Measurements from ENCODE around the gene ARRB1.
"Not testable (repeated sequence)": the region's sequence is repeated elsewhere in the genome, so short reads cannot be mapped to it uniquely, and the experiment has no call there.

Gene ARRB1

DNA sequence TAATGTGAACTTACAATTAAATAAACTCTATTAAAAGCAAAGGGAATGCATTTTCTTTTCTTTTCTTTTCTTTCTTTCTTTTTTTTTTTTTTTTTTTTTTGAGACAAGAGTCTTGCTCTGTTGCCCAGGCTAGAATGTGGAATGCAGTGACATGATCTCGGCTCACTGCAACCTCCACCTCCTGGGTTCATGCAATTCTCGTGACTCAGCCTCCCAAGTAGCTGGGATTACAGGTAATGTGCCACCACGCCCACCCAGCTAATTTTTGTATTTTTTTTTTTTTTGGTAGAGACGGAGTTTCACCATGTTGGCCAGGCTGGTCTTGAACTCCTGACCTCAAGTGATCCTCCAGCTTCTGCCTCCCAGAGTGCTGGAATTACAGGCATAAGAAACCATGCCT is 46.5 kb downstream of the ARRB1 start:
- H4K12ac ChIP-seq (ENCODE audit: low read depth, low read length); H2BK12ac ChIP-seq (ENCODE audit: low read length); H2AK5ac ChIP-seq (ENCODE audit: low read length); H3K79me2 ChIP-seq (ENCODE audit: control insufficient read depth, insufficient read depth, low read length, poor library complexity); H3K9ac ChIP-seq (ENCODE audit: low read length); H3K4me1 ChIP-seq (ENCODE audit: control insufficient read depth in 1 of 2, insufficient read depth in 2 of 2, low read length in 2 of 2); H3K79me1 ChIP-seq (ENCODE audit: low read length); H3K4ac ChIP-seq (ENCODE audit: low read depth, low read length); H3K27ac ChIP-seq (ENCODE audit: low read depth, low read length); H4K8ac ChIP-seq (ENCODE audit: low read depth, low read length); H3K23ac ChIP-seq (ENCODE audit: low read length); H3K4me2 ChIP-seq (ENCODE audit: low read length); H2BK5ac ChIP-seq (ENCODE audit: low read depth, low read length, poor library complexity); H3K36me3 ChIP-seq (ENCODE audit: control insufficient read depth in 1 of 2, insufficient read depth in 2 of 2, low read length in 2 of 2); H4K91ac ChIP-seq (ENCODE audit: low read depth, low read length); H2BK120ac ChIP-seq (ENCODE audit: insufficient read depth, low read length, poor library complexity); H3K9me3 ChIP-seq (ENCODE audit: insufficient read depth, low read depth, low read length); H2AFZ ChIP-seq (ENCODE audit: insufficient read depth, low read length, poor library complexity); H3K27me3 ChIP-seq (ENCODE audit: insufficient read depth, low read length); H3K4me3 ChIP-seq (ENCODE audit: low read depth, low read length); H3K18ac ChIP-seq (ENCODE audit: low read length); H3K14ac ChIP-seq (ENCODE audit: low read length): not testable (repeated sequence)
- no CpG with 5 or more reads among the region's 4 CpGs for WGBS (ENCODE audit: extremely low coverage, insufficient coverage, insufficient read length)
- DNase-seq, result peak; percentile 61 to 76

DNA sequence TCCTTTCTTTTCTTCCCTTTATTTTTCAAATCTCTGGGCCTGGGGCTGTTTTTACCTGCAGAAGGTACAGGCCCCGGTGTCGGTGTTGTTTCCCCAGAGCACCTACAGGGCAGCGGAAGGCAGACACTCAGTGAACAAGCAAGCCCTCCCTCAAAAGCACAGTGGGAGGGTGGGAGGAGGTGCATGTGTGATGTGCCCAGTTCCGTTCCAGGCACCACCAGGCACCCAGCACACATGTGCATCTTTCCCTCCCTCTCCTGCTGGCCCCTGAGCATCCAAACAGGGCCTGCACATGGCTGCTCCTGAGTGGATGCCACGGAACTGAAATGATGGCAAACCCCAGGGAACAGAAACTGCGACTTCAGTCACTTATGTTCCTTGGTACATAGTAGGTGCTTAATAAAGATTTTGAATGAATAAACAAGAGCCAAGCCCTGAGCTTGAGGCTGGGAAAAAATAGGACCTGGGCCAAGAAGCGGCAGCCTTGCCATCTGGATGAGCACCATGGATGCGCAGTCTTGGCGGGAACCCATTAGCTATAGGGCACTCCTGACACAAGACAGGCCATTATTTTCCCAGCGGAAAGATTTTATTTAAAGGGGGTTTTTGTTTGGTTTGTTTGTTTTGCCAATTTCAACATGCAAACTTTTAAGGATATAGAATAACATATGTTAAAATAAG is 47.8 kb downstream of the ARRB1 start:
- no peak overlapping the region for H3K9ac ChIP-seq (ENCODE audit: low read length)
- no peaks in the 10 kb centered on the region for H3K27me3 ChIP-seq (ENCODE audit: insufficient read depth, low read length)
- no peak overlapping the region for H3K27ac ChIP-seq (ENCODE audit: low read depth, low read length)
- H3K79me2 ChIP-seq (ENCODE audit: control insufficient read depth, insufficient read depth, low read length, poor library complexity), result peaks cover 1% of the 10 kb centered on the region
- no peaks in the 10 kb centered on the region for H3K9me3 ChIP-seq (ENCODE audit: insufficient read depth, low read depth, low read length)
- no peak overlapping the region for H3K14ac ChIP-seq (ENCODE audit: low read length)
- H3K4me1 ChIP-seq (ENCODE audit: control insufficient read depth in 1 of 2, insufficient read depth in 2 of 2, low read length in 2 of 2), result no peaks in the 10 kb centered on the region
- no peaks in the 10 kb centered on the region for H3K79me1 ChIP-seq (ENCODE audit: low read length)
- H4K12ac ChIP-seq (ENCODE audit: low read depth, low read length), result no peak overlapping the region
- H2BK120ac ChIP-seq (ENCODE audit: insufficient read depth, low read length, poor library complexity), result no peak overlapping the region
- no peak overlapping the region for H4K91ac ChIP-seq (ENCODE audit: low read depth, low read length)
- H3K18ac ChIP-seq (ENCODE audit: low read length), result no peak overlapping the region
- H2BK12ac ChIP-seq (ENCODE audit: low read length), result no peak overlapping the region
- H3K4me3 ChIP-seq (ENCODE audit: low read depth, low read length), result no peak overlapping the region
- no peak overlapping the region for H3K23ac ChIP-seq (ENCODE audit: low read length)
- no peak overlapping the region for H2AFZ ChIP-seq (ENCODE audit: insufficient read depth, low read length, poor library complexity)
- WGBS (ENCODE audit: extremely low coverage, insufficient coverage, insufficient read length), result no CpG with 5 or more reads among the region's 10 CpGs
- H3K4ac ChIP-seq (ENCODE audit: low read depth, low read length), result no peak overlapping the region
- peaks cover 0 to 2% of the 10 kb centered on the region in 2 experiments for H3K36me3 ChIP-seq (ENCODE audit: control insufficient read depth in 1 of 2, insufficient read depth in 2 of 2, low read length in 2 of 2)
- no peak overlapping the region for H3K4me2 ChIP-seq (ENCODE audit: low read length)
- no peak overlapping the region for H4K8ac ChIP-seq (ENCODE audit: low read depth, low read length)
- H2BK5ac ChIP-seq (ENCODE audit: low read depth, low read length, poor library complexity), result no peak overlapping the region
- H2AK5ac ChIP-seq (ENCODE audit: low read length), result no peak overlapping the region
- DNase-seq, result no peak

DNA sequence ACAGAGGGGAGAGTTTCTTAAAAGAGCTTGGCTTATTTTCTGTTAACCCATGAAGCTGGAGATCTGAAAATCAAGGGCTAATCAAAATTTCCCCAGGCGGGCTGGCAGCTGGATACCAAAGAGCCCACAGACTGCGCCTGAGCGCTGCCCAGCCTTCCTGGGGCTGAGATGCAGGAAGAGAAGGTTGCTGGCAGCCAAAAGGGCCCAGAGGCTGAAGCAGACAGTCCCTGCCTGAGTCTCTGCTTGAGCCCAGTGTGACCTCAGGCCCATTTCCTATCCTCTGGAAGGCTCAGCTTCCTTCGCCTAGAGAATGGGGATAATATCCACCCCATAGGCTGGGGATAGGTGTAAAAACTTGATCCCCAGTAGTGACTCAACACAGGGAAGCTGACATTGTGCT is 49.1 kb downstream of the ARRB1 start:
- no CpG with 5 or more reads among the region's 4 CpGs for WGBS (ENCODE audit: extremely low coverage, insufficient coverage, insufficient read length)
- Histone ChIP-seq H3K79me1 (ENCODE audit: low read length) (no peaks in the 10 kb centered on the region), H2AK5ac (ENCODE audit: low read length) (no peak overlapping the region), H3K4me1 (ENCODE audit: control insufficient read depth in 1 of 2, insufficient read depth in 2 of 2, low read length in 2 of 2) (no peaks in the 10 kb centered on the region), H4K8ac (ENCODE audit: low read depth, low read length) (no peak overlapping the region), H4K91ac (ENCODE audit: low read depth, low read length) (no peak overlapping the region), H3K36me3 (ENCODE audit: control insufficient read depth in 1 of 2, insufficient read depth in 2 of 2, low read length in 2 of 2) (peaks cover 0 to 2% of the 10 kb centered on the region in 2 experiments), H3K27me3 (ENCODE audit: insufficient read depth, low read length) (no peaks in the 10 kb centered on the region), H3K79me2 (ENCODE audit: control insufficient read depth, insufficient read depth, low read length, poor library complexity) (no peaks in the 10 kb centered on the region), H2BK5ac (ENCODE audit: low read depth, low read length, poor library complexity) (no peak overlapping the region), H3K27ac (ENCODE audit: low read depth, low read length) (no peak overlapping the region), H3K4me2 (ENCODE audit: low read length) (no peak overlapping the region), H3K4ac (ENCODE audit: low read depth, low read length) (no peak overlapping the region), H3K23ac (ENCODE audit: low read length) (no peak overlapping the region), H3K4me3 (ENCODE audit: low read depth, low read length) (no peak overlapping the region), H2BK12ac (ENCODE audit: low read length) (no peak overlapping the region), H3K9me3 (ENCODE audit: insufficient read depth, low read depth, low read length) (no peaks in the 10 kb centered on the region), H4K12ac (ENCODE audit: low read depth, low read length) (no peak overlapping the region), H3K18ac (ENCODE audit: low read length) (no peak overlapping the region), H2BK120ac (ENCODE audit: insufficient read depth, low read length, poor library complexity) (no peak overlapping the region), H3K9ac (ENCODE audit: low read length) (no peak overlapping the region), H3K14ac (ENCODE audit: low read length) (no peak overlapping the region), H2AFZ (ENCODE audit: insufficient read depth, low read length, poor library complexity) (no peak overlapping the region)
- DNase-seq, result no peak

- H3K4me1 ChIP-seq (ENCODE audit: control insufficient read depth in 1 of 2, insufficient read depth in 2 of 2, low read length in 2 of 2), result no peaks in the 10 kb centered on the region
- peaks cover 0 to 2% of the 10 kb centered on the region in 2 experiments for H3K36me3 ChIP-seq (ENCODE audit: control insufficient read depth in 1 of 2, insufficient read depth in 2 of 2, low read length in 2 of 2)
- H3K4ac ChIP-seq (ENCODE audit: low read depth, low read length), result no peak overlapping the region
- no peak overlapping the region for H4K91ac ChIP-seq (ENCODE audit: low read depth, low read length)
- H3K4me3 ChIP-seq (ENCODE audit: low read depth, low read length), result no peak overlapping the region
- H3K79me2 ChIP-seq (ENCODE audit: control insufficient read depth, insufficient read depth, low read length, poor library complexity), result no peaks in the 10 kb centered on the region
- DNase-seq, result no peak
- WGBS (ENCODE audit: extremely low coverage, insufficient coverage, insufficient read length), result no CpG with 5 or more reads among the region's 16 CpGs
- H3K4me2 ChIP-seq (ENCODE audit: low read length), result no peak overlapping the region
- no peak overlapping the region for H2BK5ac ChIP-seq (ENCODE audit: low read depth, low read length, poor library complexity)
- H2BK12ac ChIP-seq (ENCODE audit: low read length), result no peak overlapping the region
- no peak overlapping the region for H3K18ac ChIP-seq (ENCODE audit: low read length)
- no peak overlapping the region for H2AFZ ChIP-seq (ENCODE audit: insufficient read depth, low read length, poor library complexity)
- H4K8ac ChIP-seq (ENCODE audit: low read depth, low read length), result no peak overlapping the region
- H3K79me1 ChIP-seq (ENCODE audit: low read length), result no peaks in the 10 kb centered on the region
- H4K12ac ChIP-seq (ENCODE audit: low read depth, low read length), result no peak overlapping the region
- no peaks in the 10 kb centered on the region for H3K27me3 ChIP-seq (ENCODE audit: insufficient read depth, low read length)
- no peak overlapping the region for H3K14ac ChIP-seq (ENCODE audit: low read length)
- no peak overlapping the region for H3K27ac ChIP-seq (ENCODE audit: low read depth, low read length)
- H2AK5ac ChIP-seq (ENCODE audit: low read length), result no peak overlapping the region
- H3K23ac ChIP-seq (ENCODE audit: low read length), result no peak overlapping the region
- no peak overlapping the region for H2BK120ac ChIP-seq (ENCODE audit: insufficient read depth, low read length, poor library complexity)
- H3K9me3 ChIP-seq (ENCODE audit: insufficient read depth, low read depth, low read length), result no peaks in the 10 kb centered on the region
- H3K9ac ChIP-seq (ENCODE audit: low read length), result no peak overlapping the region
Measured at GRCh38 chr11:75301601-75302345, 49.7 kb downstream of the ARRB1 start.
